ENCODE results near the gene PSMA5.

The PSMA5 gene

DNA sequence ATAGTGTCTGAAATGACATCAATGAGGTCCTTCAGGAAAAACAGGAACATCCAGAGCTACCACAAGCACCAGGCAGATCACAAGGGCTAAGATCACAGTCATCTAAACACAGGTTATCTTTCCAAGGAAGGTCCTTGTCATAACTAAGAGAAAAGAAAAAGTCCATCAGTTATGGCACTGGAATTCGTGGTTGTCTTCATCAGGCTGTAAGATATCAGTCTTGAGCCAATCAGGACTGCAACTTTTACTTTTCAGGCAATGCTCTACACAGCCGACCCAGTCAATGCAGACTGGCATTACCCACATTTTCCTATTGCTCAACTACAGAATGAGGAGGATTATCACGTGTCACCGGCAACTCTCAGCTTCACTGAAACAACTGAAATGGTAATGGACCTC, 54.9 kb downstream of the PSMA5 start:
- DNase-seq (ENCODE audit: low spot score in 2 of 2): no peak
- Mint-ChIP-seq H3K27ac (no peak overlapping the region), H3K4me3 (peak overlapping the region; percentile 16), H3K9me3 (no peaks in the 10 kb centered on the region), H3K4me1 (peaks cover 8% of the 10 kb centered on the region), H3K36me3 (no peaks in the 10 kb centered on the region)
- ATAC-seq: peak; percentile 82

DNA sequence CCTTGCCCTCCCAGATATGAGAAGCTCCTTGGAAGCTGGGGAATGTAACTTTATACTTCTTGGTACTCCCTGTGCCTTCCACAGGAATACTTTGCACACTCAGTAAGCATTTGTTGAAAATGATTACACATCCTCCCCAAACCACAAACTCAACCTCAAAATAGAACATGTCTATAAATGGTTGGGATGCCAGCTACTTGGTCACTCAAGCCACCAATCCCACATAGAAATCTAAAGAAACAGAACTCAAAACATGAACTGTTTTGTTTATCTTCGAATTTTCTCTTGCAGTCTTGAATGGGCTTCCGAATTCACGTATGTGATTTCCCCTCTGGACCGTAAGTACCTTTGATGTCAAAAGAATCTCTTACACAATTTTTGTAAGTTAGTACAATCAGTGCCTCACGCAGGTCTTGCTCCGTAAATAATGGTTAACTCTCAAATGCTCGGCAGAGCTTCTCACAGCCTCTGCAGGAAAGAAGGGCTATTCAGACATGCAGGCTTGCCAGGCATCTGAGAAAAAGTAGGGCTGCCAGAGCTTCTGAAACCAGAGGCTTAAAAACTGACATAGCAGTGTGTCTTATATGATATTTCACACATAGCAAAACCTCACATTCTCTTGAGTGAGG, 55.4 kb downstream of the PSMA5 start:
- H3K4me3 Mint-ChIP-seq: peak overlapping the region; percentile 16
- H3K27ac Mint-ChIP-seq: no peak overlapping the region
- peaks cover 8% of the 10 kb centered on the region for H3K4me1 Mint-ChIP-seq
- H3K36me3 Mint-ChIP-seq: no peaks in the 10 kb centered on the region
- no peak for DNase-seq (ENCODE audit: low spot score in 2 of 2)
- ATAC-seq: peak; percentile 24
- no peaks in the 10 kb centered on the region for H3K9me3 Mint-ChIP-seq

DNA sequence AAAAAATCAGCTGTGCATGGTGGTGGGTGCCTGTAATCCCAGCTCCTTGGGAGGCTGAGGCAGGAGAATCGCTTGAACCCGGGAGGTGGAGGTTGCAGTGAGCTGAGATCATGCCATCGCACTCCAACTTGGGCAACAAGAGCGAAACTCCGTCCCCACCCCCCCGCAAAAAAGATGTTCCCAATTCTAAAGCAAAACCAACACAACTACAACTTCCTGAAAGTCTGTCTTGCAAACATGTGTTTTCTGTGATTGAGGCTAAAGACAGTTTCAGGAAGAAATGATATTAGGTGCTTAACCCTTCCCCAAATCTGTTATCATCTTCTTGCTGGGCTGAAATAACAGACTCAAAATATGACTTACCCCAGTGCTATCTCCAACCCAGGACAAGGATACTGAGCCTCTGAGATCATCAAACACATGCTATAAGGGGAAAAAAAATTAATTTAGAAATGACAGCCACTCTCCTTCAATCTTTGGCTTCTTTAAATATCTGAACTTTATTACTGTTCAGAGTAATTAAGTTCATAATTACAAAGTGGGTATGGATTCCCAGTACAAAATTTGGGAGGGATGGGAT, 57.0 kb downstream of the PSMA5 start:
- Mint-ChIP-seq H3K9me3 (no peaks in the 10 kb centered on the region), H3K4me3 (no peak overlapping the region), H3K27ac (no peak overlapping the region), H3K4me1 (peaks cover 8% of the 10 kb centered on the region), H3K36me3 (no peaks in the 10 kb centered on the region)
- DNase-seq (ENCODE audit: low spot score in 2 of 2) (no peak), ATAC-seq (no peak)

DNA sequence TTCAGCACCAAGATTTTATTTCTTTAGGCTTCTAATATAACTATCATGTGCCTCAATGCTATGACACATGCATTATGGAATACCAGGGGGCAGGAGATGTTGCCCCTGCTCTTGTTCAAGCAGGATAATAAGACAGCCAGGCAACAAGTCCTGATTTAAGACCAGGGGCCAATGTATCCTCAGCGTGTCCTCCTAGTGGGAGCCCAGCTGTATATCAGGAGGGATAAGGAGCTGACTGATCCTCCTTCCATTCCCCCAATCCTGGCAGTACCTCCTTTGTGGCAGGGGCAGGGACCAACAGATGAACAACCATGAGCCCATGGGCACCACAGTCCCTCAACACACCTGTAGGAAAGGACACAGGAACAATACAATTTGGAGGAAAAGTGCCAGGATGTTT, 57.8 kb downstream of the PSMA5 start:
- Mint-ChIP-seq H3K4me1 (peaks cover 8% of the 10 kb centered on the region), H3K4me3 (no peak overlapping the region), H3K36me3 (no peaks in the 10 kb centered on the region), H3K9me3 (no peaks in the 10 kb centered on the region), H3K27ac (no peak overlapping the region)
- no peak for ATAC-seq
- no peak for DNase-seq (ENCODE audit: low spot score in 2 of 2)

DNA sequence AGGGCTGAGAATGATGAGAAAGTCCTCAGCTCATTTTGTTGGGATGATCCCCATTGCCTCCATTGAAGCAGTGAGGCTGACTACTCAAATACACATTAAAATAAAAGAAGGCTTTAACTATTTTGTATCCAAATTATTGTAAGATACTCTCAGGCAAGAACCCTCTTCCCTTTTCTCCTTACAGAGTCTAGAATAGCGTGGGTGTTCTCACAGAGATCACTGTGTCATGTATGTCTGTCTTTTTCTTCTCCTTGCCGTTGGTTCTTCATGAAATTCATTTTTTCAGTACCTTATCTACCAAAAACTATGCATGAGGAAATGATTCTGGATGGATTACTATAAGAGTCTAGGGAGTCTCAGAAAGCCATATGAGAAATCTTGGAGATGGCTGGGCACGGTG, 58.6 kb downstream of the PSMA5 start:
- no peak overlapping the region for H3K4me3 Mint-ChIP-seq
- ATAC-seq: no peak
- peaks cover 8% of the 10 kb centered on the region for H3K4me1 Mint-ChIP-seq
- H3K9me3 Mint-ChIP-seq: no peaks in the 10 kb centered on the region
- no peak overlapping the region for H3K27ac Mint-ChIP-seq
- H3K36me3 Mint-ChIP-seq: no peaks in the 10 kb centered on the region
- DNase-seq (ENCODE audit: low spot score in 2 of 2): no peak

DNA sequence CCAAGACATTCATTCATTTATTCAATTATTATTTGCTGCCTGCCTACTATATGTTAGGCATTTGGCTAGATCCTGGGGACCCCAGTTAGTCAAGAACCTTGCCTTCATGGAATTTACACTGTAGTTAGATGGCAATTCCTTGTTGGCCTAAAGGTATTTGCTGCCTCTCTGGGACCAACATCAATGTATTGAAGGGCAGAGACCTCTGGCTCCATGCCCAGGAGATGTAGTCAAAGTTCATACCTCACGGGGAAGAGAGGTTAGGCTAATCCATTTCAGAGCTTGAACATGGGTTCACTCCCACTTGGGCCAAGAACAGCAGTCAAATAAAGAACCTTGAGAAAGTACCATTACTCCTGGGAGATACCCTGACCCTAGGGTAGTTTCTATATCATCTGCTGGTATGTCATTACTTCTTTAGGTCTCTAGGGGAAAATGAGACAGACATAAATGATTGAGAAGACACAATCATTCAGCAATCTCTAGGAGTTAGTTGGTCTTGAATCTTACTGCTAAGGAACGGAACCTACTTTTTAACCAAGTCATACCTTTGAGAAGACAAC, 60.5 kb downstream of the PSMA5 start:
- H3K4me3 Mint-ChIP-seq: no peak overlapping the region
- no peaks in the 10 kb centered on the region for H3K9me3 Mint-ChIP-seq
- peaks cover 1% of the 10 kb centered on the region for H3K4me1 Mint-ChIP-seq
- DNase-seq (ENCODE audit: low spot score in 2 of 2): no peak
- no peak overlapping the region for H3K27ac Mint-ChIP-seq
- ATAC-seq: no peak
- no peaks in the 10 kb centered on the region for H3K36me3 Mint-ChIP-seq

DNA sequence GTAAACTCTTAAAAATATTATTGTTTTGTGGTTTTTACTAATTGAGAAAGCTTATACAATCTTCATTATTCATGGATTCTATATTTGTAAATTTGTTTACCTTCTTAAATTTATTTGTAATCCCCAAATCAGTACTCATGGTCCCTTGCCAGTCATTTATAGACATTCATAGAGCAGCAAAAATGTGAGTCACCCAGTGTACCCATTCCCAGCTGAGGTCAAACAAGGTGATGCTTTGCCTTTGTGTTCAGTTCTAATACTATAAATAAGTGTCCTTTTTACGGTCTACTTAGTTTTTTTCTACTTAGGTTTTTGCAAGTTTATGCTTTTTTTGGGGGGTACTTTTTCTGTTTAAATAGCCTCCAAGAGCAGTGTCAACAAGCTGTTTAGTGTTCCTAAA, 64.6 kb downstream of the PSMA5 start:
- ATAC-seq (peak; percentile 71), DNase-seq (ENCODE audit: low spot score in 2 of 2) (no peak)
- H3K4me1 Mint-ChIP-seq: no peaks in the 10 kb centered on the region
- H3K9me3 Mint-ChIP-seq: no peaks in the 10 kb centered on the region
- no peak overlapping the region for H3K27ac Mint-ChIP-seq
- H3K36me3 Mint-ChIP-seq: no peaks in the 10 kb centered on the region
- H3K4me3 Mint-ChIP-seq: no peak overlapping the region

DNA sequence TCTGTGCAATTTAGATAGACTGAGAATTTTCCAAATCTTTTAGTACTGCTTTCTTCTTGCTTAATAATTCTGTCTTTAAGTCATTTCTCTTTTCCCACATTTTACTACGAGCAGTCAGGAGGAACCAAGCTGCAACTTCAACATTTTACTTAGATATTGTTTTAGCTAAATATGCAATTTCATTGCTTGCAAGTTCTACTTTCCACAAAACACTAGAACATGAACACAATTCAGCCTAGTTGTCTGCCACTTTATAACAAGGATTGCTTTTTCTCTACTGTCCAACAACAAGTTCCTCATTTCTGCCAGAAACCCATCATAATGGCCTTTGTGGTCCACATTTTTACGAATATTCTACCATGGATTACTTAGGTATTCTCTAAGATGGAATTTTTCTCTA, 65.2 kb downstream of the PSMA5 start:
- ATAC-seq (no peak), DNase-seq (ENCODE audit: low spot score in 2 of 2) (no peak)
- Mint-ChIP-seq H3K36me3 (no peaks in the 10 kb centered on the region), H3K4me1 (no peaks in the 10 kb centered on the region), H3K27ac (no peak overlapping the region), H3K4me3 (no peak overlapping the region), H3K9me3 (no peaks in the 10 kb centered on the region)

DNA sequence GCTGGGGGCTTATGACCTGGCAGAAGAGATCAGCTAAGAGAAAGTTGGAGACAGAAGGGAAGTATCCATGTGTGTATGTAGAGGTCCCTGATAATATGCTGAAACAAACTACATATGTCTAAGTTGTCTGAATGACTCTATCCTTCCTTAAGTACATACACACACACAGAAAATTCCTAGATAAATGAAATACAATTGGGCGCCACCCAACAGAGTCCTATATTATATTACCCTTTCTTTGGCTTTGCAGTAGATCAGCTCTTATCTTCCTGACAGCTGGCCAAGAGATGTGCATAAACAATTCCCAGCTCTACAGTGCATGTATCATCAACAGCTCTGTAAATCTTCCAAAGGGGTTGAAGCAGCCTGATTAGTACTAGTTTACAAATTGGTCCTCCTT, 68.6 kb downstream of the PSMA5 start:
- Mint-ChIP-seq H3K9me3 (no peaks in the 10 kb centered on the region), H3K4me3 (no peak overlapping the region), H3K27ac (no peak overlapping the region), H3K36me3 (no peaks in the 10 kb centered on the region), H3K4me1 (no peaks in the 10 kb centered on the region)
- ATAC-seq (no peak), DNase-seq (ENCODE audit: low spot score in 2 of 2) (no peak)

DNA sequence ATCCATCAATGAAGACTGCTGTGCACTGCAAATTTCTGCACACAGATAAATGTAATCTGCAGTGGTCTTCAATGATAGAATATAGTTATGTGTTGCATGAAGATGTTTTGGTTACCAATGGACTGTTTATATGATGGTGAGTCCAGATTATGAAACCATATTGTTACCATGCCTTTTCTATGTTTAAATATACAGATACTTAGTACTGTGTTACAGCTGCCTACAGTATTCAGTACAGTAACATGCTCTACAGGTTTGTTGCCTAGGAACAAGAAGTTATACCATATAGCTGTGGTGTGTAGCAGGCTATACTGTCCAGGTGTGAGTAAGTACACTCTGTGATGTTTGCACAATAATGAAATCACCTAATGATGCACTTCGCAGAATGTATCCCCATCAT, 69.3 kb downstream of the PSMA5 start:
- H3K27ac Mint-ChIP-seq: no peak overlapping the region

DNA sequence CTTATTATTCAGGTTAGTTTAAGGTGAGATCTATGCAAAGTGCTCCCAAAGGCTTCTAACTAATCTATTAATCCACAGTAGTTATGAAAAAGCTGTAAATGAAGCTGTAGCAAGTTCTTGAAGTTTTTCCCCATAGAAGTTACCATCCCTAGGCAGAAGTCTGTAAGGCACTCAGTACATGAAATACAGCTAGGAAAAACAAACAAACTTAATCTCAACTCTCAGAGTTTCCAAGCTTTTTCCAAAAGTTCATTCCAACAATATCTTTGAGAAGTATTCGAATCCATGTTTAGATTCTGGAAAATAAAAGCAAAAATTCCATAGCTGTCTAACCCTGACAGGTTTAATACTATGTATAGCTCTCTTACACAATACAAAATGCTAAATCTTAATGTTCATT, 69.7 kb downstream of the PSMA5 start:
- Mint-ChIP-seq H3K4me1 (no peaks in the 10 kb centered on the region), H3K4me3 (no peak overlapping the region), H3K36me3 (no peaks in the 10 kb centered on the region), H3K9me3 (no peaks in the 10 kb centered on the region), H3K27ac (no peak overlapping the region)
- ATAC-seq (no peak), DNase-seq (ENCODE audit: low spot score in 2 of 2) (no peak)

More for the DNA sequence above, 69.3 kb downstream of the PSMA5 start:
- H3K36me3 Mint-ChIP-seq: no peaks in the 10 kb centered on the region
- no peaks in the 10 kb centered on the region for H3K9me3 Mint-ChIP-seq
- no peak for ATAC-seq
- no peaks in the 10 kb centered on the region for H3K4me1 Mint-ChIP-seq
- no peak overlapping the region for H3K4me3 Mint-ChIP-seq
- DNase-seq (ENCODE audit: low spot score in 2 of 2): no peak

DNA sequence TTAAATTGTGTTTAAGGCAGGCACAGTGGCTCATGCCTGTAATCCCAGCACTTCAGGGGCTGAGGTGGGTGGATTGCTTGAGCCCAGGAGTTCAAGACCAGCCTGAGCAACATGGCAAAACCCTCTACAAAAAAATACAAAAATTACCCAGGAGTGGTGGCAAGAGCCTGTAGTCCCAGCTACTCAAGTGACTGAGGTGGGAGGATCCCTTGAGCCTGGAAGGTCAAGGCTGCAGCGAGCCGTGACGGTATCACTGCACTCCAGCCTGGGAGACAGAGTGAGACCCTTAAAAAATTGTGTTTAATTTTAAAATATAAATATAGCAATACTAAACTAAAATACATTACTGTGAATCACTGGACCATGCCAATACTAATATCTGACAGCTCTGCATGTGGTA, 71.3 kb downstream of the PSMA5 start:
- DNase-seq (ENCODE audit: low spot score in 2 of 2): no peak
- Mint-ChIP-seq H3K36me3 (no peaks in the 10 kb centered on the region), H3K4me1 (no peaks in the 10 kb centered on the region), H3K4me3 (no peak overlapping the region), H3K27ac (no peak overlapping the region), H3K9me3 (no peaks in the 10 kb centered on the region)
- no peak for ATAC-seq

DNA sequence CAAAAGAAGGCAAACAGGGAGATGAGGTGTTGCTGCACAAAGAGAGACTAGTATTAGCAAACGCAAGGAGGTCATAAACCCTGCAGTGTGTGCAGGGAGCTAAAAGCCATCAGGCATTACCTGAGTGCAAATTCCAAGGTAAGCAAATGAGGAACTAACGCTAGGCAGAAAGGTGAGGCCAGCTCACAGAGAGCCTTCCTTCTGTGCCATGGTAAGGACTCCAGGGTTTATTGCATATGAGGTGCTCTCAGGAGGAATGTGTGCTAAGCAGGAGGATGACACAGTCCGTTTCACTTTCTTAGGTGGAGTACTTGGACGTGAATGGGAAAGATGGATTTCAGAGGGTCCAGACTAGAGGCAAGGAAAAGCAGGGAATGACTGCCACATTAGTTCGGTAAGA, 74.8 kb downstream of the PSMA5 start:
- Mint-ChIP-seq H3K27ac (no peak overlapping the region), H3K4me3 (no peak overlapping the region), H3K9me3 (no peaks in the 10 kb centered on the region), H3K36me3 (no peaks in the 10 kb centered on the region), H3K4me1 (no peaks in the 10 kb centered on the region)
- DNase-seq (ENCODE audit: low spot score in 2 of 2): no peak
- no peak for ATAC-seq

DNA sequence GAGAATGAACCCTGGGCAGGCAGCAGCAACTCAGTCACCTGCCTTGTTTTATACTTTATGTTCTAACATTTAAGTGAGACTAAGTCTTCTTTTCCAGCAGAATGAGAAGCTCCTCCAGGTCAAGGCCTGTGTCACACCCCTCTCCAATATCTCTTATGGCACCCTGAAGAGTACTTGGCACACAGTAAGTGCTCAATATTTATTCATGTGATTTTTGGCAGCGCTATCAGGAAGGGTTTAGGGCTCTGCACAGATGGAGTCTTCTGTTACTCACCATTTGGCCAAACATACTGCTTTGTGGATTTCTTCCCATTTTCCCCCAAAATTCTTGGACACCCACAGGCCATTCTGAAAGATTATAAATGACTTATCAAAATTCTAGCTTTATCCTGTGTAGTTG, 75.6 kb downstream of the PSMA5 start:
- H3K4me3 Mint-ChIP-seq: no peak overlapping the region
- no peak overlapping the region for H3K27ac Mint-ChIP-seq
- ATAC-seq (no peak), DNase-seq (ENCODE audit: low spot score in 2 of 2) (no peak)
- H3K36me3 Mint-ChIP-seq: no peaks in the 10 kb centered on the region
- no peaks in the 10 kb centered on the region for H3K4me1 Mint-ChIP-seq
- no peaks in the 10 kb centered on the region for H3K9me3 Mint-ChIP-seq

DNA sequence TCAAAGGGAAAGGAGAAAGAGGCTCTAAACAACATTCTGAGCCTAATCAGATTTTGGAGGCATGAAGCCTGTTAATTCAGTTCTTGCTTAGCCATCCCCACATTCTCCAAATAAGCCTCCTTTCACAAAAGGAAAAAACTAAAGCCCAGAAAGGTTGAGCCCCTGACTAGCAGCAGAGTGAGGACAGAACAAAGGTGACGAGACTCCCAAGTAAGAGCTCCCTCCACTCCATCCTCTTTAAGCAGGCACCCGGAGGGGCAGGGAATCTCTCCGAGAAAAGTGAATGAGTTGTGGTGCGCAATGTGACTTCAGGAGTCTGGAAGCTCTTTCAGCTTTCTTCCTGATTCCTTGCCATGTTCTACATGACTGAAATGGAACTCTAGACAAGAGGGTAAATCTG, 76.1 kb downstream of the PSMA5 start:
- Mint-ChIP-seq H3K9me3 (no peaks in the 10 kb centered on the region), H3K4me3 (no peak overlapping the region), H3K36me3 (no peaks in the 10 kb centered on the region), H3K27ac (no peak overlapping the region), H3K4me1 (no peaks in the 10 kb centered on the region)
- DNase-seq (ENCODE audit: low spot score in 2 of 2) (no peak), ATAC-seq (no peak)

Data from stimulated activated effector memory CD8-positive, alpha-beta T cell treated with anti-CD3 and anti-CD28 coated beads, Interleukin-12 subunit alpha, Interleukin-12 subunit beta, amount 100 ng/mL, for 72 hours (primary cell).